Body of pancreas (tissue), 4 donors: ENCODE results near the gene LDLR.

Experiments used
- CTCF ChIP-seq, 7 experiments: fragments of 450-650 bp in 4 of 7; fragments of 200-600 bp in 3 of 7; sonication (generic) in 3 of 7; IDR thresholded peaks; one replicate each; pipeline ENCODE4 v1.5.1; 2016 to 2019; ENCODE audit warnings: antibody characterized with exemption in 7 of 7
- POLR2A ChIP-seq, 3 donors: fragments of 450-650 bp; IDR thresholded peaks; one replicate each; pipeline ENCODE4 v1.6.1; 2016; ENCODE audit warnings: antibody characterized with exemption in 3 of 3, mild to moderate bottlenecking in 2 of 3

- TF ChIP-seq CTCF (IDR thresholded peaks at IDR 0.05) (no peak), POLR2A (IDR thresholded peaks at IDR 0.05) (no peak)
These were observed 86.7 kb downstream of the LDLR start for GRCh38 chr19:11175920-11176319.
